Inflammatory macrophage (primary cell): ENCODE data around the gene SLC5A4.
"Not testable (repeated sequence)": the region's sequence is repeated elsewhere in the genome, so short reads cannot be mapped to it uniquely, and the experiment has no call there.

Experiments
- DNase-seq, 2 donors: peaks; one replicate each; pipeline ENCODE4 v3.0.0-alpha.2; 2020 to 2022

The SLC5A4 gene

DNA sequence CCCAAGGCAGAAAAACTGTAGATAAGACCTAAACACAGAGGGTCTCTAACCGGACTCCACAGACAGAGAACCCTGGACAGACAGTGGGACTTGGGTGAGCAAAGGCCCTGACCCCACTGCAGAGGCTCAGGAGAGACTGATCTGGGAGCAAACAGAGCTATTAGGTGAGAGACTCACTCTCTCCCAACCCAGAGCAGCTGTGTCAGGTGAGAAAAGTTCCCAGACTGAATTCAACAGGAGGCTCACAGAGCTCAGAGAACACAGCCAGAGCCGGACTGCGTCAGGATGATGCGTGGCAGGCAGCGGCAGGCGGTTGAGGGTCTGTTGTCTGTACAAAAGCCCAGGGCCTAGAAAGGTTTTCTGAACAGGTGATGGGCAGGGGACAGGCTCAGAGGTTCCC, 55.8 kb downstream of the SLC5A4 start:
- no peak for DNase-seq

DNA sequence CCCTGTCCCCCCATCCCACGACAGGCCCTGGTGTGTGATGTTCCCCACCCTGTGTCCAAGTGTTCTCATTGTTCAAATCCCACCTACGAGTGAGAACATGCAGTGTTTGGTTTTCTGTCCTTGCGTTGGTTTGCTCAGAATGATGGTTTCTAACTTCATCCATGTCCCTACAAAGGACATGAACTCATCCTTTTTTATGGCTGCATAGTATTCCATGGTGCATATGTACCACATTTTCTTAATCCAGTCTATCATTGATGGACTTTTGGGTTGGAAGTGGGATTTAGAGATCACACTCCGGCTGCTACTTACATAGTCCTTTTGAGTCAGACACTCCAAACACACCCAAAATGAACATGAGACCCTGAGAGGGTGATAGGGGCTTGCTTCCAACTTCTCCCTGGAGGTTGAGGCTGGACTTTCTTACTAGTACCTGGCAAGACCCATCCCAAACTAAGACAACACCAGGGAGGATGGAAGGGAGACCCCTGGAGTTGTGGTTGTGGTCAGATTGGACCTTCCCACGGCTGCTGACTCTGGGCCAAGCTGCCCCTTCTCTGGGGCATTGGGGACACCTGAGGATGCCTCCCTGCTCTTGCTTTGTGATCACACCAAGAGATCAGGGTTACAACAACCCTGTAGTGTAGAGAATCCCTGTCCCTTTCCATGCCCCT, 57.5 kb downstream of the SLC5A4 start:
- DNase-seq = not testable (repeated sequence)

DNA sequence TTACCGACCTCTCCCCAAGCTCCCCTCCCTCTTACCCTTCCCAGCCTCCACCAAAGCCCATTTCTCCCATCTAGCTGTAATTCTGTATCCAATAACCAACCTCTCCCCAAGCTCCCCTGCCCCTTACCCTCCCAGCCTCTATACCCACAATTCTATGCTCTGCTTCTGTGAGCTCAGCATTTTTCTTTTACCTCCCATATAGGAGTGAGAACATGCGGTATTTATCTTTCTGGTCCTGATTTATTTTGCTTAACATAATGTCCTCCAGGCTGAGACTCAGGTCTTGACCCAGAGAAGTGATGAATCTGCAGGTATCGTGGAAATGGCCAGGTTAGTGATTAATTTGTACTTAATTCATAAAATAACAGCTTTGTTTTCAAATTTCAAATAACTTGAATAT, 59.2 kb downstream of the SLC5A4 start:
- not testable (repeated sequence) for DNase-seq

DNA sequence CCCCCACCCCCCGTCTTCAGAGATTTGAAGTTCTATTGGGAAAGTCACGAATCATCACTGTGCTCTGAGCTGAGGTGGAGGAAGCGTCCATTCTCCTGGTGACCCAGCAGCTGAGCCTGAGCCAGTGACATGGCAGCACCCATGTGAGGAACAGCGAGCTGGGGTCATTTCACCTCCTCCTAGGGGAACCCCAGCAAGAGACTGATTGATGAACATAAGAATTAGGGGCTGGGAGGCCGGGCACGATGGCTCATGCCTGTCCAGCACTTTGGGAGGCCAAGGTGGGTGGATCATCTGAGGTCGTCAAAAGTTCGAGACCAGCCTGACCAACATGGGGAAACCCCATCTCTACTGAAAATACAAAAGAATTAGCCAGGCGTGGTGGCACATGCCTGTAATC, 61.8 kb downstream of the SLC5A4 start:
- DNase-seq = not testable (repeated sequence)

DNA sequence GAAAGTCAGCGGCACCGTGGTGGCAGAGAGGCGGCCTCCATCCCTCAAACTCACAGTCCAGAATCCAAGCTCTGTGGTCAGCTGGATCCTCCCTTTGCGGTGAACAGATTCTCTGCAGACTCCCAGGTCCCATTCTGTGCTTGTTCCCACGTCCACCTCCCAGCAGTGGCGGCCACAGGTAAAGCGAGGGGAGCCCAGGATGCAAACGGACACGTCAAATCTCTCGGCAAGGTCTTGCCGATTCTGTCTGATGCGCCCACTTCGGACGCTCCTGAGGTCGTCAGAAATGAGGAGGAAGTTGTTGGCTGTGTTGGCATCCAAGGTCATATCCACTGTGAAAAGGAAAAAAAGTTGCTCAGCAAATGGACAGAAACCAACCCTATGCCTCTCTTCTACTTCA, 64.1 kb downstream of the SLC5A4 start:
- not testable (repeated sequence) for DNase-seq

DNA sequence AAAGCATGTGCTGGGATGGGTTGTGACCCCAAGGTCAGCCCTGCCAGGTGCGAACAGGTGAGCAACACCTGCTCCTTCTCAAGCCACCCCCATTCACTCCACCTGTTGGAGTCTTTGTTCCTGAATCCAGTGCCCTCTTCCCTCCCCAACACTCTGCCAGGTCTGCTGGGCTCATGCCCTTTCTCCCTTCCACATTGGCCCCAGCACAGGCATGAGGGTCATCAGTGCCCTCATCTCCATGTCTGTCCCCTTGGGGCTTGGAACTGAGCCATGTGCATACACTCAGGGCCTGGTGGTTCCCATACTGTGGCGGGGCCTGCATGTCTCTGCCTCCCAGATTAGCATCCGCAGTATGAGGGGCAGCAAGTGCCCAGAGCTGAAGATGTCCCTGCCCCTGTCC, 69.3 kb downstream of the SLC5A4 start:
- no peak for DNase-seq

DNA sequence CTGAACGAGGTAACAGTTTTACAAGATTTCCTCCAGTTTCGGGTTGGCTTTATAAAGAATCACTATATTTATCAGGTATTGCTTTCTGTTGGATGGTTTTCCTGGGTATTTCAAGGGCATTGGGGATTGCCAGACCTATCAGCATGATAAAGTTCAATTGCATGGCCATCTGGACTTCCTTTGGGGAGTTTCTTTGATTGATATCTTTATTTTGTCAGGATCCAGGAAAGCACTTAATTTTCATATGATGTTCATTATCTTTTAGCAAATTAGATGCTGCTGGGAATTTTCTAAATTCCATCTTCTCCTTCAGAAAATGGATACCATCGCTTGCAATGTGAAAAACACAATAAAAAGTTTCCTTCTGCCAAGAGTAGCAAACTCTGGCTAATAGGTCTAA, 71.5 kb downstream of the SLC5A4 start:
- DNase-seq = no peak

DNA sequence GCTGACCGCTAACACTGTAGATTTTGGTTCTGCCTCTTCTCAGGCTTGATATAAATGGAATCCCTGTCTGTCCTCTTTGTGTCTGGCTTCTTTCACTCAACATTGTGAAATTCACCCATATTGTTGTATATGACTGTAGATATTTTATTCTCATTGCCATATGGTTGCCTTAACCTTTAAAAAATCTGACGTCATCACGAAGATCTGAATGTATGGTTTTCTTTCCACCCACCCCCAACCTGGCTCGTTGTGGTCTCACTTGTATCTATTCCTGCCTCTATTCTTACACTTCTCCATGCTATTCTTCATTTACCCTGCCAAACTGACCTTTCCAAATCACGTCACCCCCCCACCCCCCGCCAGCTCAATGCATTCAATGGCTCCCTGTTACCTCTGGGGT, 74.1 kb downstream of the SLC5A4 start:
- DNase-seq = no peak

DNA sequence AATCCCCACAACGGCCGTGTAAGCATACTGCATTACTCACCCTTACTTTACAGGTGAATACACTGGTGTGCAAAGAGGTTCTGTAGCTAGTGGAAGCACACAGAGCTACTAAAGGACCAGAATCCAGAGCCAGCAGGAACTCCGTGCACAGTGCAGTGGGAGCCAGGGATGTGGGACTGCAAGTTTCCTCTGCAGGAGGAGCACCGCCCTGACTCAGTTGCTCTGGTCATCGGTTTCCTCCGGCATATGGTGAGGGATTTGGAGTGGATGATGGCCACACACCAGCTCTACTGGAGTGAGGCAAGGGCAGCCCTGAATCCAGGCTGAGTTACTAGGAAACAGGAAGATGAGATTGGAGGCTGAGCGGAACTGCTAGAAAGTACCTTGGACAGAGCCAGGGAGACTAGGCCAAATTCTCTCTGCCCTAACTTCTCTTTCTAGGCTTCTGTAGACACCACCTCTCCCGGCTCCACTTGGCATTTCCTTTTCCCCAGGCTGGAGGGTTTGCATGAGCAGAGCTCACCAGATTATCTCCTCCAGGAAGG, 77.9 kb downstream of the SLC5A4 start:
- peak in 1 of 2 donors; percentile 21 for DNase-seq

DNA sequence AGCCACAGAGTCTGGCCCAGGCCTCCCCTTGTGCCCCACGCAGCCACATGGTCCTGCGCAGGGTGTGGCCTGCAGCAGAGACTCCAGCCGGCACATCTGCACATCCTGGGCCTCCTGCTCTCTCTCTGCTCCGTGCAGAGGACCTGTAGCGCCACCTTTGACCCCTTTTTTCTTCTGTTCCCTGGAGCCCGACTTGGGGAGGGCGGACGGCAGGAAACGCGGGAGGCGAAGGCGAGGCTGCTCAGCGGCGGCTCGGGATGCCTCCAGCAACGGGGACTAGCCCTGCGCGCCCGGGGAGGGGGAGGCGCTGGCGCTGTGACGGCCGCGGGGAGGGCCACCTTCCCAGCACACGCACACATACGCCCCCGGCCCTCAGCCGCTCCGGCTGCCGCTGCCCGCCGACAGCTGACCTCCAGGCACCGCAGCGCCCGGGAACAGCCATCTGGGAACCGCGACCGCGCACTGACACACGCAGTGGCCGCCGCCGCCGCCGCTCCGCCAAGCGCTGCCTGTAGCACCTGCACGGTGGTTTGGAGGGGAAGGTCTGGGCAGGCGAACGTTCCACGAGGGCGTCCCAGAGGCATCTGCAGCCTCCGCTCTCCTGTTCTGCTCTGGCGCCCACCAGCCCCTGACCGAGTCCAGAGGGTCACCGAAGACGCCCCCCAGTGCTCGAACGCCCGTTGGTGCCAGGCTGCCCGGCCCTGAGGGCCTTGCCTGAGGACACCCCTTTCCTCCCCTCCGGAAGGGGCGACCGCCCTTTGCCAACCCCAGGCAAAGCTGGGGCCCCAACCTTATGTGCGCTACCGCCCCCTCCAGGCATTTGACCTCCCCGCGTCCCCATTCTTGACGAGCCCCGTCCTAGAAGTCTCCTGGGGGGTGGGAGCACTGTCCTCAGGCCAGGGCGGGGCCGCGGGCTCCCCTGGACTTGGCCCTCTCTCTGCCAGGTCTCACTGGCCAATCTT, 79.2 kb downstream of the SLC5A4 start:
- DNase-seq = no peak

DNA sequence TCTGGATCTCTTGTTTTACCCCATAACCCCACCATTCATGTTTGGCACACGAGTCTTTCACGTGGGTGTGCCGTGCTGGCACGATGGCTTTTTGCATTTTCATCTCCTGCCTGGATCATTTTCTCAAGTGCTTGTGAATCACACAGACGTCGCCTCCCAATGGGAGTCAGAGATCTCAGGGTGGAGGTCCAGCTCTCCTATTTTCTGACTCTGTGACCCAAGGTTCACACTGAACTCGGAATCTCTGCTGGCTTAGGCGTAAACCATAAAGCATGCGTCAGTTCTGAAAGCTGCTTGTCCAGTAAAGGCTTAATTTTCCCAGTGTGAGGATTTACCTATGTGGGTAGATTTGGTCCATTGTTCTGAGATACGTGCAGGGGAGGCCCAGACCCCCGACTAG, 80.0 kb downstream of the SLC5A4 start:
- no peak for DNase-seq
